Ovary (tissue), 9 donors: Measurements from ENCODE around the gene DDX51. TPM values are rescaled to one million over a fixed set of nuclear protein-coding genes. Genes with fewer than 3 reads are reported as not detected.

ENCODE experiments used
- DNase-seq, 5 donors: peaks; one replicate each; pipeline ENCODE4 v3.0.0-alpha.2; 2019 to 2020
- H3K27ac ChIP-seq, 2 donors: fragments of 200-600 bp; one replicate each; pipeline versions ENCODE4 v1.5.1 to v1.8.0; 2019 to 2022
- H3K27me3 ChIP-seq: fragments of 200-600 bp; one replicate; pipeline ENCODE4 v1.8.0; 2022
- H3K36me3 ChIP-seq: fragments of 200-600 bp; sonication (generic); one replicate; pipeline ENCODE4 v1.5.1; 2019
- H3K4me1 ChIP-seq: one replicate; pipeline ENCODE4 v1.8.1; 2013; ENCODE audit warnings: mild to moderate bottlenecking, moderate library complexity; ENCODE audit not compliant: insufficient read depth
- H3K4me3 ChIP-seq: fragments of 200-600 bp; sonication (generic); one replicate; pipeline ENCODE4 v1.5.1; 2017
- H3K9me3 ChIP-seq, 2 donors: fragments of 200-600 bp in 1 of 2; sonication (generic) in 1 of 2; one replicate each; pipeline versions ENCODE4 v1.5.1 to v1.8.1; 2013 to 2019; ENCODE audit warnings: mild to moderate bottlenecking in 1 of 2, moderate library complexity in 1 of 2
- CTCF ChIP-seq, 3 donors: fragments of 450-650 bp in 2 of 3; fragments of 200-600 bp in 1 of 3; IDR thresholded peaks; one replicate each; pipeline versions ENCODE4 v1.5.1 to v1.8.0; 2016 to 2022; ENCODE audit warnings: antibody characterized with exemption in 3 of 3, mild to moderate bottlenecking in 1 of 3
- EP300 ChIP-seq: sonication (generic); formaldehyde crosslinking; IDR thresholded peaks from one replicate; pipeline ENCODE4 v1.6.1; 2017; ENCODE audit warnings: antibody characterized with exemption
- POLR2A ChIP-seq: fragments of 450-650 bp; IDR thresholded peaks from one replicate; pipeline ENCODE4 v1.6.1; 2017; ENCODE audit warnings: antibody characterized with exemption, mild to moderate bottlenecking, moderate library complexity
- WGBS, 3 donors: extraction: QIAGEN DNeasy Blood & Tissue Kit in 1 of 3; methylation state at CpG; one replicate each; pipeline versions ENCODE4 v1.1.5 to v1.1.7; 2013 to 2017; 5-methylcytosine and 5-hydroxymethylcytosine counted together
- intact Hi-C, 4 donors: fragments of 100-400 bp; cut with DNase I; formaldehyde crosslinking; loops; one replicate each; pipeline versions ENCODE4 v1.11.0 to v1.15.1; 2022 to 2023
- polyA plus RNA-seq, 2 donors: library from polyadenylated mRNA; stranded (reverse); fragments of 200-250 nt in 1 of 2; fragments of 350-450 nt in 1 of 2; fragmentation: Illumina TruSeq in 1 of 2; extraction: RNeasy Lipid Tissue Mini Kit (QIAGEN cat#74804) in 1 of 2; gene quantifications; one replicate each; pipeline ENCODE4 v1.2.3, GENCODE V29; 2013 to 2014
- total RNA-seq, 7 donors: library from RNA; depleted of rRNA in 2 of 7; stranded (reverse); fragments of >200 nt in 2 of 7; fragmentation: NEBNext Ultra II Directional in 3 of 7; extraction: Animal tissue kit (Norgen Biotek cat#: 25700) in 3 of 7; gene quantifications; one replicate each; pipeline versions ENCODE4 v1.1.0 to v1.2.4, GENCODE V29; 2016 to 2023
- donor health status: DM: no; HTN: no; CAD: no; lungs with moderate emphysema.
- donor health status: DM: no; HTN: no; CAD: no.
- donor health status: Bipolar disorder and iron deficiency.
- donor health status: DM: yes; HTN: yes; CAD: no.
- donor health status: DM: no; HTN: no; CAD: no.
- donor health status: DM: yes; HTN: yes; CAD: no.

The DDX51 gene
- total and polyA plus RNA-seq, 9 donors, result 10.0 to 26.2 (median 21.8) TPM

- no peak for TF ChIP-seq EP300
- DNase-seq, result no peak
- no peaks in the 10 kb centered on the region for H3K9me3 ChIP-seq
- no peaks in the 10 kb centered on the region for H3K36me3 ChIP-seq
- H3K4me1 ChIP-seq, result peaks cover 3% of the 10 kb centered on the region
- no peak overlapping the region for H3K4me3 ChIP-seq
- no peaks in the 10 kb centered on the region for H3K27me3 ChIP-seq
- intact Hi-C loops, result loop anchor here in 1 of 4 donors (10.0 kb wide), 1 partner anchor 239 kb away; no protein-coding TSS in a partner anchor
- whole genome bisulfite sequencing, 3 donors, result 89 to 92% (median 91%) methylated on average over 6 of the region's 6 CpGs
- H3K27ac ChIP-seq, result no peak overlapping the region
Measured at GRCh38 chr12:132165584-132165983, 21.5 kb upstream of the DDX51 start.

DNA sequence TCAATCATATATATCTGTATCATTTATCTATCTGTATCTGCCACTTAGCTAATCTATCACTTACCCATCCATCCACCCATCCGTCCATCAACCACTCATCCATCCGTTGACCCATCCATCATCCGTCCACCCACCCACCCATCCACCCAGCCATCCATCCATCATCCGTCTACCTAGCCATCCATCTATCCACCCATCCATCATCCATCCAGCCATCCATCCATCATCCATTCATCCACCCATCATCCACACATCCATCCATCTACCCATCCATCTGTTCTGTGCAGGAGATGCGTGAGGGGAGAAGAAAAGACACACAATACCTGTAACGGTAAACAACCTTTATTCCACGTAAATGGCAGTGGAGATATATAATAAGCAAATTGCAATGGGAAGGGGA is 20.3 kb upstream of the DDX51 start:
- no peak overlapping the region for H3K4me3 ChIP-seq
- DNase-seq, result no peak
- no peaks in the 10 kb centered on the region for H3K9me3 ChIP-seq
- H3K4me1 ChIP-seq, result peaks cover 3% of the 10 kb centered on the region
- TF ChIP-seq EP300 (no peak), CTCF (IDR thresholded peaks at IDR 0.05) (no peak), POLR2A (no peak)
- no peak overlapping the region for H3K27ac ChIP-seq
- intact Hi-C loops, result loop anchor here in 1 of 4 donors (5.0 to 10.0 kb wide), 2 partner anchors 240 to 1402 kb away; no protein-coding TSS in a partner anchor
- no peaks in the 10 kb centered on the region for H3K27me3 ChIP-seq
- 77 to 85% (median 78%) methylated on average over 7 of the region's 7 CpGs for WGBS, 3 donors
- H3K36me3 ChIP-seq, result no peaks in the 10 kb centered on the region

DNA sequence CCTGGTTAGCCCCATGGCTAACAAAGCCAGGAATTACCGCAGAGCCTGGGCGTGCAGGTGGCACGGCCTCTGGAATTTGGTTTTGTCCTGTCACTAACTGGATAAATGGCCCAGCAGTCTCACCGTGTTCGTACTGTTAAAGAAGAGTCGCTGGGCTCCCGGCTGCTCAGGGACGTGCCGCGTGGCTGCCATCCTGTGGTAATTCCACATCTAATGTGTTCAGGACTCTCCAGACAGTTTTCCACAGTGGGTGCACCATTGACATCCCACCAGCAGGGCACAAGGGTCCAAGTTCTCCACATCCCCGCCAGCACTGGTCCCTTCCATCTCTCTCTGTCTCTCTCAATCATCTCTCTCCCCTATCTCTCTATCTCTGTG is 19.8 kb upstream of the DDX51 start:
- Histone ChIP-seq H3K27me3 (no peaks in the 10 kb centered on the region), H3K9me3 (no peaks in the 10 kb centered on the region), H3K4me1 (peaks cover 3% of the 10 kb centered on the region), H3K27ac (no peak overlapping the region), H3K4me3 (no peak overlapping the region), H3K36me3 (no peaks in the 10 kb centered on the region)
- intact Hi-C loops, result loop anchor here in 1 of 4 donors (5.0 to 10.0 kb wide), 2 partner anchors 241 to 1402 kb away; no protein-coding TSS in a partner anchor
- DNase-seq, result no peak
- TF ChIP-seq POLR2A (no peak), CTCF (IDR thresholded peaks at IDR 0.05) (no peak), EP300 (no peak)
- WGBS, 3 donors, result 42 to 51% (median 48%) methylated on average over 11 of the region's 11 CpGs

GRCh38 chr12:132163041-132163910 is 19.2 kb upstream of the DDX51 start:
- Histone ChIP-seq H3K9me3 (no peaks in the 10 kb centered on the region), H3K27me3 (no peaks in the 10 kb centered on the region), H3K27ac (no peak overlapping the region), H3K36me3 (no peaks in the 10 kb centered on the region), H3K4me1 (peaks cover 3% of the 10 kb centered on the region), H3K4me3 (no peak overlapping the region)
- peak in 1 of 5 donors; percentile 19 for DNase-seq
- WGBS, 3 donors, result 46 to 55% (median 55%) methylated on average over 26 of the region's 26 CpGs
- intact Hi-C loops, result loop anchor here in 1 of 4 donors (5.0 to 10.0 kb wide), 2 partner anchors 242 to 1401 kb away; no protein-coding TSS in a partner anchor
- TF ChIP-seq POLR2A, result no peak
- no peak for TF ChIP-seq CTCF (IDR thresholded peaks at IDR 0.05)
- TF ChIP-seq EP300, result no peak
